ENCODE results near the gene PRG3. TPM values are rescaled to one million over a fixed set of nuclear protein-coding genes. Genes with fewer than 3 reads are reported as not detected.

The PRG3 gene
- total and polyA plus RNA-seq, 2 of the 13 experiments (the other 11 are each of a cell fraction or from before 2014, with no cell fraction given) = not detected

- in situ Hi-C loops (cut with HindIII; ENCODE audit: extremely low pct_ligation_motif_present, low pct_unique_long_range_greater_than_20kb) = no loop called here
- DNase-seq (ENCODE audit: low spot score) (peak; percentile 19), FAIRE-seq (no peak), ATAC-seq (no peak)
- 92% methylated on average over 39 of the region's 39 CpGs for WGBS (ENCODE audit: low lambda C conversion rate)
- ChIA-PET CTCF (ENCODE audit: low intra/inter-chr PET ratio, low total read pairs) (no interaction called here), POLR2A (no interaction called here)
- no peak within 1 kb of the TSS for H3K4me3 ChIP-seq (replicated peaks in 1 of 3; ENCODE audit: insufficient read depth in 1 of 3, low read depth in 2 of 3, low read length in 3 of 3)
- no peak for TF ChIP-seq ZNF552 (CRISPR knock-in tag; IDR thresholded peaks at IDR 0.05; ENCODE audit: borderline replicate concordance)
- no peak for TF ChIP-seq IRF2 (CRISPR knock-in tag; IDR thresholded peaks at IDR 0.05)
- no peak for TF ChIP-seq ARNT2 (CRISPR knock-in tag; IDR thresholded peaks at IDR 0.05; ENCODE audit: low read depth)
- TF ChIP-seq ZSCAN12 (CRISPR knock-in tag; IDR thresholded peaks at IDR 0.05) = no peak
- TF ChIP-seq ZNF746 (CRISPR knock-in tag; IDR thresholded peaks at IDR 0.05) = no peak
- no peak for TF ChIP-seq IKZF1 (IDR thresholded peaks at IDR 0.05)
- no peak for TF ChIP-seq ZNF878 (CRISPR knock-in tag; IDR thresholded peaks at IDR 0.05)
- TF ChIP-seq RFXAP (CRISPR knock-in tag; IDR thresholded peaks at IDR 0.05; ENCODE audit: borderline replicate concordance) = no peak
- no peak for TF ChIP-seq ZNF343 (CRISPR knock-in tag; IDR thresholded peaks at IDR 0.05)
- TF ChIP-seq TERF1 (CRISPR knock-in tag; IDR thresholded peaks at IDR 0.05) = no peak
- no peak for TF ChIP-seq DR1 (CRISPR knock-in tag; IDR thresholded peaks at IDR 0.05)
- no peak for TF ChIP-seq MED1 (CRISPR knock-in tag; IDR thresholded peaks at IDR 0.05)
- TF ChIP-seq ZFY (CRISPR knock-in tag; IDR thresholded peaks at IDR 0.05) = no peak
- no peak within 1 kb of the TSS for H2AFZ ChIP-seq (ENCODE audit: low read length)
- H3K27me3 ChIP-seq (ENCODE audit: control insufficient read depth in 1 of 2, insufficient read depth in 2 of 2, low read length in 2 of 2) = peaks cover 2% of the 10 kb centered on the region in 2 experiments; a peak in 2 of 5 replicates
- no peaks in the 10 kb centered on the region for H4K20me1 ChIP-seq (ENCODE audit: insufficient read depth, low read length)
- H3K4me1 ChIP-seq (ENCODE audit: insufficient read depth, low read length) = peaks cover 67% of the 10 kb centered on the region
- no peaks in the 10 kb centered on the region for H3K36me3 ChIP-seq (replicated peaks in 1 of 2; ENCODE audit: control insufficient read depth in 1 of 2, insufficient read depth in 2 of 2, low read length in 2 of 2)
- no peak within 1 kb of the TSS for H3K4me2 ChIP-seq (ENCODE audit: low read depth, low read length)
- H3K27ac ChIP-seq (ENCODE audit: extremely low read length, insufficient read depth, low read length) = no peak within 1 kb of the TSS
- no peaks in the 10 kb centered on the region for H3K9me3 ChIP-seq (ENCODE audit: low read length)
- no TSS peak for BruUV-seq (replicated peaks)
- no peaks in the 10 kb centered on the region for H3K79me2 ChIP-seq (ENCODE audit: insufficient read depth, low read length)
- intact Hi-C loops (cut with micrococcal nuclease; ENCODE audit: unreplicated experiment) = no loop called here
- H3K9ac ChIP-seq (ENCODE audit: insufficient read depth, low read depth, low read length) = no peak within 1 kb of the TSS
These were observed 46.2 kb upstream of the PRG3 start, which contains the start of gene SLC43A3 for GRCh38 chr11:57426929-57427726. Gene SLC43A3, minus strand, starts transcription at chr11:57427121. Its CDS starts 949 bp downstream, at chr11:57426172.

All from HepG2 (cell line).